MCF 10A (cell line): Measurements from ENCODE around the gene GATC. TPM values are rescaled to one million over a fixed set of nuclear protein-coding genes. Genes with fewer than 3 reads are reported as not detected.

Experiments
- BruUV-seq: library from RNA; stranded (reverse); fragments of 400-500 nt; replicated peaks from 2 replicates; lab custom pipeline; 2021; lab: Mats Ljungman, UMichigan
- CTCF ChIA-PET: fragments of 300-600 bp; sonication (Branson Sonifier 250); formaldehyde crosslinking; extraction: SDS; loops from one replicate; lab custom pipeline; 2021; ENCODE audit warnings: antibody characterized with exemption, inconsistent platforms; lab: Yijun Ruan, JAX
- POLR2A ChIA-PET: fragments of 300-600, 350-650 bp; sonication (Branson Sonifier 250); formaldehyde crosslinking; extraction: SDS; loops from one replicate; lab custom pipeline; 2020; ENCODE audit warnings: antibody characterized with exemption, inconsistent platforms; lab: Yijun Ruan, JAX
- DNase-seq: peaks from one replicate; pipeline ENCODE4 v3.0.0-alpha.2; 2018; ENCODE audit not compliant: unreplicated experiment
- H3K27ac Mint-ChIP-seq: one replicate; pipeline ENCODE4 v1.8.0; 2022; ENCODE audit warnings: mild to moderate bottlenecking, low read depth, mixed read lengths; ENCODE audit not compliant: unreplicated experiment
- H3K27me3 Mint-ChIP-seq: one replicate; pipeline ENCODE4 v1.8.0; 2022; ENCODE audit warnings: mixed read lengths; ENCODE audit not compliant: insufficient read depth, unreplicated experiment
- H3K36me3 Mint-ChIP-seq: one replicate; pipeline ENCODE4 v1.8.0; 2022; ENCODE audit warnings: mild to moderate bottlenecking, moderate library complexity, mixed read lengths; ENCODE audit not compliant: insufficient read depth, unreplicated experiment
- H3K4me1 Mint-ChIP-seq: one replicate; pipeline ENCODE4 v1.8.0; 2022; ENCODE audit warnings: mixed read lengths; ENCODE audit not compliant: insufficient read depth, unreplicated experiment
- H3K4me3 Mint-ChIP-seq: one replicate; pipeline ENCODE4 v1.8.0; 2022; ENCODE audit warnings: mild to moderate bottlenecking, moderate library complexity, mixed read lengths; ENCODE audit not compliant: unreplicated experiment
- H3K9me3 Mint-ChIP-seq: one replicate; pipeline ENCODE4 v1.8.0; 2022; ENCODE audit warnings: mixed read lengths; ENCODE audit not compliant: unreplicated experiment
- CTCF ChIP-seq: fragments of 200-600 bp; IDR thresholded peaks from one replicate; pipeline ENCODE4 v1.8.0; 2022; ENCODE audit warnings: antibody characterized with exemption, mild to moderate bottlenecking; ENCODE audit not compliant: unreplicated experiment
- intact Hi-C: fragments of 100-400 bp; cut with micrococcal nuclease; formaldehyde crosslinking; loops from 2 replicates; pipeline ENCODE4 v1.14.1; 2022
- total RNA-seq: library from RNA; stranded (reverse); gene quantifications from 2 replicates; pipeline ENCODE4 v1.2.3, GENCODE V29; 2022

The GATC gene
- total RNA-seq, 1 experiment from 2014 or later: 32.1 TPM

GRCh38 chr12:120425797-120426196 is 20.4 kb upstream of the GATC start:
- POLR2A ChIA-PET: no interaction called here
- no peak overlapping the region for H3K27ac Mint-ChIP-seq
- H3K9me3 Mint-ChIP-seq: no peaks in the 10 kb centered on the region
- H3K36me3 Mint-ChIP-seq: no peaks in the 10 kb centered on the region
- intact Hi-C loops: no loop called here
- DNase-seq: no peak
- no peak overlapping the region for H3K4me3 Mint-ChIP-seq
- H3K27me3 Mint-ChIP-seq: no peaks in the 10 kb centered on the region
- no TSS peak for BruUV-seq
- H3K4me1 Mint-ChIP-seq: peaks cover 5% of the 10 kb centered on the region
- TF ChIP-seq CTCF: no peak
- CTCF ChIA-PET: no interaction called here

- POLR2A ChIA-PET: interaction anchor here (0.6 kb wide), 1 partner anchor 39 kb away, joined by 3 read pairs; no protein-coding TSS in a partner anchor
These were observed 17.5 kb upstream of the GATC start for GRCh38 chr12:120428597-120429229.

DNA sequence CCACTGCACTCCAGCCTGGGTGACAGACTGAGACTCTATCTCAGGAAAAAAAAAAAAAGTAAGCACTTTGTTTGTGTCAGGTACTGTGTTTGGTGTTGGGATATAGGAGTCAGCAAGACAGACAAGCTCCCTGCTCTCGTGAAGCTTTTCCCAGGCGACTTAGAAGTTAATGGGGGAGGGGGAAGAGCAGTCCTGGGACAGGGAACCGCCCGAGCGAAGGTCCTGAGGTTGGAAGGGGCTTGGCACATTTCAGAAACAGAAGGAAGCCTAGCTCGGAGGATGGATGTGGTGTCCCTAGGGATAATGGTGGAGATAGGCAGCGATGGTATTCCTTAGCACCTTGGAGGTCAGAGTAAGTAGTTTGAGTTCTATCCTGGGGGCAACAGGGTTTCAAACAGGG is 16.9 kb upstream of the GATC start:
- POLR2A ChIA-PET: interaction anchor here (1.4 kb wide), 1 partner anchor 72 kb away, joined by 5 read pairs; no protein-coding TSS in a partner anchor
- Mint-ChIP-seq H3K9me3 (no peaks in the 10 kb centered on the region), H3K27ac (no peak overlapping the region), H3K4me3 (no peak overlapping the region), H3K27me3 (no peaks in the 10 kb centered on the region), H3K36me3 (no peaks in the 10 kb centered on the region), H3K4me1 (peaks cover 5% of the 10 kb centered on the region)
- DNase-seq: no peak
- BruUV-seq: no TSS peak
- CTCF ChIA-PET: interaction anchor here (0.5 to 2.8 kb wide), 17 partner anchors 9 to 604 kb away, joined by 3 to 32 read pairs (median 4); partner anchors contain the start of genes COX6A1 and PLA2G1B
- TF ChIP-seq CTCF: no peak
- intact Hi-C loops: no loop called here

More at GRCh38 chr12:120428597-120429229, 17.5 kb upstream of the GATC start:
- Mint-ChIP-seq H3K27me3 (no peaks in the 10 kb centered on the region), H3K27ac (no peak overlapping the region), H3K4me3 (no peak overlapping the region), H3K9me3 (no peaks in the 10 kb centered on the region), H3K4me1 (peaks cover 5% of the 10 kb centered on the region), H3K36me3 (no peaks in the 10 kb centered on the region)
- no TSS peak for BruUV-seq
- TF ChIP-seq CTCF: no peak
- no peak for DNase-seq
- CTCF ChIA-PET: interaction anchor here (0.8 to 2.8 kb wide), 11 partner anchors 10 to 220 kb away, joined by 3 to 32 read pairs (median 6); partner anchors contain the start of genes COX6A1 and PLA2G1B
- intact Hi-C loops: no loop called here

GRCh38 chr12:120432772-120433525 is 13.3 kb upstream of the GATC start:
- H3K36me3 Mint-ChIP-seq: peaks cover 4% of the 10 kb centered on the region
- intact Hi-C loops: loop anchor here (10.0 kb wide), 2 partner anchors 108 to 542 kb away; partner anchors contain the start of genes HNF1A and PLA2G1B
- TF ChIP-seq CTCF: no peak
- no peaks in the 10 kb centered on the region for H3K9me3 Mint-ChIP-seq
- POLR2A ChIA-PET: interaction anchor here (0.7 to 0.8 kb wide), 2 partner anchors 33 to 102 kb away, joined by 3 read pairs; no protein-coding TSS in a partner anchor
- BruUV-seq: no TSS peak
- H3K27ac Mint-ChIP-seq: no peak overlapping the region
- CTCF ChIA-PET: interaction anchor here (0.6 to 1.4 kb wide), 10 partner anchors 11 to 131 kb away, joined by 3 to 7 read pairs (median 3); partner anchors contain the start of gene SIRT4
- no peak overlapping the region for H3K4me3 Mint-ChIP-seq
- H3K4me1 Mint-ChIP-seq: peaks cover 5% of the 10 kb centered on the region
- no peak for DNase-seq
- no peaks in the 10 kb centered on the region for H3K27me3 Mint-ChIP-seq
